Activated gamma-delta T cell treated with Interleukin-2 at 50 U/mL for 16 hours (primary cell): ENCODE measurements around the gene PARL.
A peak's percentile ranks its signal among the peaks of the same experiment; 100 is the strongest.

ENCODE experiments used
- DNase-seq: peaks from one replicate; pipeline ENCODE4 v3.0.0-alpha.2; 2020

PARL gene

GRCh38 chr3:183845608-183846288 is 38.9 kb downstream of the PARL start:
- DNase-seq = no peak

GRCh38 chr3:183845090-183845489 is 39.6 kb downstream of the PARL start:
- no peak for DNase-seq

GRCh38 chr3:183844606-183845005 is 40.1 kb downstream of the PARL start:
- no peak for DNase-seq

GRCh38 chr3:183839751-183840150 is 44.9 kb downstream of the PARL start:
- no peak for DNase-seq

- DNase-seq = no peak
Measured at GRCh38 chr3:183837894-183838293, 46.8 kb downstream of the PARL start.

GRCh38 chr3:183837390-183837789 is 47.3 kb downstream of the PARL start:
- DNase-seq = no peak

GRCh38 chr3:183833516-183833915 is 51.2 kb downstream of the PARL start:
- DNase-seq = no peak

DNA sequence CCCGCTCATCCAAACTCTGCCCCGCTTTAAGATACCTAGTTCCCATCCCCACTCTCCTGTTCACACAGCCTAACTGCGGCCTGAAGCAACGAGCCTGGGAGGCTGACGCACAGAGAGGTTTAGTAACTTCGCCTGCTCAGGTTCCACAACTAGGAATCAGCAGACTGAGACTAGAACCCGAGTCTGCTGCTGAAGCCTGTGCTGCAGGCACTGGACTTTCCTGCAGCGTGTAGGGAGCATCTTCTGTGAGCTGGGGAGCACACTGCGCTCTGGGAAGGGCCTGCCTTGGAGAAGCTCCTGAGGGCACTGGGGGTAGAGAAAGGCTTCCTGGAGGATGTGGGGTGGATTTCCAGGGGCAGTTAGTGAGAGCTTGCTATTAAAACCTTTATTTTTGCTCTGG is 54.5 kb downstream of the PARL start:
- no peak for DNase-seq

DNA sequence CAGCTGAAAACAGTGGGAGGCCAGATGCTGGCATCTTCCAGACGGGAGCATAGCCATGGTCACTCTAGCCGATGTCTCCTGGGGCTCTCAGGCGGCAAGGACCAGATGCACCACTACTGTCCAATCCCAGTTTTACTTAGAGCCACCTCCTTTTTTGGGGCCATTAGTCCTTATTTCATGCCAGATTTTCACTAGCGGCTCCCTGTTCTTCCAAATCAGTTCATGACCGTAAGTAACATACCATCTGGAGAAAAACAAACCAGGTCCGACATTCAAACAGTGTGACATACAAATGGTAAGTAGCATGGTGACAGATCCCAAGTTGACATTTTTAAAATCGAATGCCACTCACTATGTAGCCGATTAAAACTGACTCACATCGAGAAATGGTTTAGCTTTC is 55.2 kb downstream of the PARL start:
- DNase-seq = no peak

DNA sequence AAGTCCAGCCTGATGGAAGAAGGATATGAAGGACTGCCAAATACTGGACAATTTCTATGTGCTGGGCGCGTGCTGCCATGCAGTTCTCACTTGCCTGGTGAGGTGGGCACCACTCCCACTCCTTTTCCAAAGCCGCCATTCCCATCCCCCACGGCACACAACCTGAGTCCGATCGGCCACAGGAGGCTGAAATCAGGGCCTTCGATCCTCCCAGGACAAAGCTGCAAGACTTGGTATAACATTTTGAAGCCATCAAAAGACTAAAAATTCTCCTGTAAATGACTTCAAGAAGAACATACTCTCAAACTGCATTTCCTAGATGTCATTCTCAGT is 56.2 kb downstream of the PARL start:
- no peak for DNase-seq

GRCh38 chr3:183827809-183828537 is 56.7 kb downstream of the PARL start:
- DNase-seq = no peak

DNA sequence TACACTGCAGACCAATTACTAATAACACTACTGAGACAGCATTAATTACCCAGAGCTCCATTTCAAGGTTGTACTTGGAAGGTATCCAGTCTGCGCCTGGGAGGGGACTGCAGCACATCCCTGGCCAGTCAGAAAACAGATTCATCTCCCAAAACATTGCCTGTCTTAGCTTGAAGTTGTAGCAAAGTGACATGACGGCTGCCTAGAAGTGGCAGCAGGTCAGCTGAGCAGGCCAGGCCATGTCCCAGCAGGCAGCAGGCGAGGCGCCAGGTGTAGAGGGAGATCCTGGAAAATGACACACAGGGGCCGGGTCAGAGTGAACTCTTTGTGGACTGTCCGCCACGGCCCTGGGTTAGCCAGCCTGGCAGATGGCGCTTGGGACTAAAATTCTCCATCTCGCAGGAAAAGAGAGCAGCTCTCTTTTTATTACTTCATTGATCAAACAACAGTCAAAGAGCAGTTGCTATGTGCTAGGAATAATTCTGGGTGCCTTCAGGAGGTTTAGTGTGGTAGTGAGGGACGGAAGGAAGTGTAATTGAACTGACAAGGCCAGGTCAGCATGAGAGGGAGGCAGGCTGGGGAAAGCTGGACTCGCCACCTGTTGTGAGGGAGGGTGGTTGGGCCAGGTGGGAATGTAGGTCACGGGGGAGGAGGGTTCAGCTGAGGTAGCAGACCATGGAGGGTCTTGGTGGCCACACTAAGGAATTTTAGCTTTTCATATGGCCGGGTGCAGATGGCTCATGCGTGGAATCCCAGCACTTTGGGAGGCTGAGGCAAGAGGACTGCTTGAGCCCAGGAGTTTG is 58.0 kb downstream of the PARL start:
- DNase-seq = no peak

DNA sequence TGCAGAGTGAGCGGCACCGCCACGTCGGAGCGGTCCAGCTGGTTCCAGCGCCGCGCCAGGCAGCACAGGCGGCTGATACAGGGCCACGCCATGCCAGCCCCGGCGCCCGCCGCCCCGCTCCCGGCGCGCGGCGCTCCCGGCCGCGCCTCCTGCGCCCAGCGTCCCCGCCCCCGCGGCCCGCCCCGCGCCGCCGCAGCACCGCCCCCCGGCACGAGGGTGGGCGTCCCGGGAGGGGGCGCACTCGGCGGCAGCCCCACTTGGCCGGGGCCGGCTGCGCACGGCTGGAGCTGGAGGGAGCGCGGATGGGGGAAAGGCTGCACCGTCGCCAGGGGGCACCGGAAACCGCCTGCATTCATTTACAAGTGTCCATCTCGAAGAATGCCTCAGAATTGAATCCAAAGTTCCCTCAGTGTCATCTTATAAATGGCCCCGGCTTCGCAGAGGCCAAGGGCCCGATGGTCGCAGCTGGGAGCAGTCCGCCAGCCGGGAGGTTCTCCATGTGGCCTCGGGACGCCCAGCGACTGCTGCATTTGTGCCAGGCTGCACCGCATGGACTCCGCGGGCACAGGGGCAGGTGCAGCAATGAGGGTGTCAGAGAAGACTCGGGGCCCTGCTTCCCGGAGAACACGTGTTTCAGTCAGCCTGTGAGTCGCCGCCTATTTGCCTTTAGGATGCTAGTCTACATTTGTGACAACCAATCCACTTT is 59.1 kb downstream of the PARL start, which contains the start of gene MAP6D1:
TSS of gene MAP6D1 (minus strand) at position 122 of the 706 bp plus-strand sequence. CDS start at position 92, 30 bp downstream.
- peak; percentile 40 for DNase-seq

DNA sequence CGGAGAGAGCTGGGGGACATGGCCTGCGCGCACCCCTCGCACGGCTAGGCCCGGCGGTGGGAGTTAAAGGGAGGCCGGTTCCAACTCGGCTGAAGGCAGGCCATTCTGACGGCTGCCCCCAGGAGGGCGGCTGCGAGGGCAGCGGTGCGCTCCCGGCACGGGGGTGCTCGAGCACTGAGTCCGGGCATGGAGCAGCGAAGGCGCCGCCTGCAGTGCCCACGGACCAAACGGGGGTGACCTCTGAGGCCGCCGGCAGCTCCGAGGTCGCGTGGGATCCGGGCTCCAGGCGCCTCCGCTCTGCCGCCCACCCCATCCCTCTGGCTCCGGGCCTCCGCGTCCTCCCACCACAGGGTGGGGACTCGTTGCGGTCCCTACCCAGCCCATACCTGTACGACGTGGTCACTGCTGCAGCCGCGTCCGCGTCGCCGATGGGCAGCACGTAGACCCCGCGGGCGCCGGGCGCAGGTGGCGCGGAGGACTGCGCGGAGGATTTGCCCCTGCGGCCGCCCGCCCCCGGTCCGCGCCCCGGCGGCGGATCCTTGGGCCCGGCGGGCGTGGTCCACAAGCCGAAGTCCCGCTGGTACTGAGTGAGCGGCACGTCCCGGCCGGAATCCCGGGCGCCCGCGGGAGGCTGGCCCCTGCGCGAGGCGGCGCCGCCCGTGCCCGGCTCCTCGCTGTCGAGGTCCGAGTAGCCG is 59.8 kb downstream of the PARL start:
- no peak for DNase-seq

GRCh38 chr3:183823963-183824362 is 60.7 kb downstream of the PARL start:
- DNase-seq = no peak

GRCh38 chr3:183822631-183823030 is 62.0 kb downstream of the PARL start:
- no peak for DNase-seq

GRCh38 chr3:183819831-183820230 is 64.8 kb downstream of the PARL start:
- DNase-seq = no peak

DNA sequence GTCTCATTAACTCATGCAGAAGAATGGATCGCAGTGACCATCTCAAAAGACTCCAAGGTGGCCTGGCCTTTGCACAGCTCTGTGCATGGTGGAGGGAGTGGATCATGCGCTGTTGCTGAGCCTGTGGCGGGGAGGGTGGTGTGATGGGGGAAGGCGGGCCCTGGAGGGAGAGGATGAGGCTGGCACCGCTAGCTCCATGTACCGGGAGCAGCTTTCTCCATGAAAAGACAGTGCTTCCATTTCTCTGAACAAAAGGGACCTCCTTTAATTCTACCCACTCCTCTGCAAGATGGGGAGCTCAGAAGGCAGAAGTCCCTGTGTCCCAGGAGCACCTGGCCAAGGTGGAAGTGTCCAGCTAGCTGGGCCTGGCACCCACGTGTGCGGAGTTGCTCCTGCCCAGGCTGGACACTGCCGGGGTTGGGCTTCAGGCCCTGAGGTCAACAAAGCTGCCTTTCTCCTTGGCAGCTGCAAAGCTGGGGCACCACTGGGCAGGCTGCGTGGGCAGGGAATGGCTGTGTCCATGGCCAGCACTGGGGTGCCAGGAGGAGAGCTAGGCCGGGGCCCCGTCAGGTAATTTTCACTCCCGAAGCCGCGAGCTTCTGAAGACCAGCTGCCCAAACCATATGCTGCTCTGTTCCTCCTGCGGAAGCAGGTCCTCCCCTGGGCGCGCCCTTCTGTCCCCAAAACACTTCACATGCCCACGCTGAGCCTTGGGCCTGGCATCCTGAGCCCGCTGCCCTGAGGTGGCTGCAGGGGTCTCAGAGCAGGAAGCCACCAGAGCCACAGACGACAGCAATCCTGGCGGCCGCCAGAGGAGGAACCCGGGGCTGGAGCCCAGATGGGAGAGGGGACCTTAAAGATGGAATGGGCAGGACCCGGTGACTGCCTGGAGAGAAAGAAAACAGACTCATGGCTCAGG is 65.7 kb downstream of the PARL start:
- no peak for DNase-seq

DNA sequence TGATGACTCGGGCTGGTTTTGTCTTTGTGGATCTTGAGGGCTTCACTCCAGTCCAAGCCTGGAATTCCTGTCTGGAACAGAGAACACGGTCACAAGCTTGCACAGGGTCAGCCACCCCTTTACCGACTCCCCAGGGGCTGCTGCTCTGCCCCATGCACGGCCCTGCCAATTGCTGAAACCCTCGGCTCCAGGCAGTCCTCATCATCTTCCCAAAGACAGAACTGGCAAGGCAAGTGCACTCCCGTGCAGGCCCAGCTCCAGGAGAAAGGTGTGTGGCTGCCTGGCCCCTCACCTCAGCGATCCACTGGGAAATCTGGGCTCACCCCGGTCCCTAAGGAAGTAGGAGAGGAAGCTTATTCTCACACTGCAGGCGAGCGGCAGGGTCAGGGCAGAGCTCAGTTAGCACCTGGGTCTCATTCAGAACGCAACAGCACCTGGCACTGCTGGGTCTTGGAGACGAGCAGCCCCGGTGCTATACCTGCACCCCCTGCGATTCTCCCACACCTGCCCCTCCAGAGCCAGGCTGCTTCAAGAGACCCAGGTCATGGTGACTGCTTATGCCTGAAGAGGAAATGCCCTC is 66.5 kb downstream of the PARL start:
- DNase-seq = no peak

DNA sequence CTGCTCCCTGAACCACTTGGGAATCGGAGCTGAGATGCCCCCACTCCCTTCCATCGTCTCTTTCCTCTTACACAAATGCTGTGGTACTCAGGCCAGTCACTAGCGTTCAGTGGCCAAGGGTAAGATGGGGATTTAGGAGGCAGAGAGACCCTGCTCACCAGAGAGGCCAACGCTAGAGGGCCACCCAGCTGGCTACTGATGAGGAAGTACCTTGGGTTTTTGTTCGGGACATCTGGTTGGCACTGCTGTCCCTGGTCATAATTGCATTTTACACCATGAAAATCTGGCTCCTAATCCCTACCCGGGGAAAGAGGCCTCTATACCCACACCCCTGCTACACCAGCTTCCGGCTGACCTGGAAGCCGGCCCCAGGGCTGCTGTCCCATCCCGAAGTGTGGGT is 67.0 kb downstream of the PARL start:
- no peak for DNase-seq
